B cell (primary cell): ENCODE data around the gene CERCAM. TPM values are rescaled to one million over a fixed set of nuclear protein-coding genes. Genes with fewer than 3 reads are reported as not detected.

Experiments used
- ATAC-seq: fragments of 200-7000 bp; cut with Tn5 transposase; one replicate; pipeline ENCODE4 v1.10.0; 2021; ENCODE audit warnings: low read depth, mild to moderate bottlenecking, moderate number of reproducible peaks, moderate library complexity
- CTCF ChIA-PET: fragments of 350-600 bp; sonication (Branson Sonifier 250); formaldehyde crosslinking; loops from one replicate; lab custom pipeline; 2021; ENCODE audit warnings: antibody characterized with exemption, inconsistent platforms; lab: Charles Lee
- POLR2A ChIA-PET: fragments of 350-600 bp; sonication (Branson Sonifier 250); formaldehyde crosslinking; loops from one replicate; lab custom pipeline; 2021; ENCODE audit warnings: antibody characterized with exemption; lab: Charles Lee
- DNase-seq: peaks from one replicate; pipeline ENCODE4 v3.0.0; 2013
- H2AFZ ChIP-seq: 2 replicates; pipeline ENCODE4 v1.6.1; 2012; ENCODE audit warnings: mild to moderate bottlenecking, low read depth, low read length; ENCODE audit not compliant: insufficient read depth, poor library complexity, severe bottlenecking
- H3K27ac ChIP-seq, 2 donors: 1 replicate in 1 of 2; 2 replicates in 1 of 2; pipeline ENCODE4 v1.5.1; 2012 to 2013; ENCODE audit warnings: low read length in 2 of 2, mild to moderate bottlenecking in 2 of 2, moderate library complexity in 1 of 2
- H3K27me3 ChIP-seq, 4 experiments: fragments of 200-600 bp in 1 of 4; sonication (generic) in 1 of 4; replicated peaks in 1 of 4; 1 replicate in 2 of 4; 2 replicates in 2 of 4; pipeline versions ENCODE4 v1.6.1 to v1.7.0; 2013 to 2016; ENCODE audit warnings: low read length in 3 of 4, mild to moderate bottlenecking in 2 of 4, mixed read lengths in 1 of 4, moderate library complexity in 1 of 4; ENCODE audit not compliant: insufficient read depth in 4 of 4, control insufficient read depth in 3 of 4; ENCODE audit errors: control extremely low read depth in 1 of 4
- H3K36me3 ChIP-seq, 2 experiments: replicated peaks in 1 of 2; 1 replicate in 1 of 2; 2 replicates in 1 of 2; pipeline versions ENCODE4 v1.6.1 to v1.7.1; 2013; ENCODE audit warnings: low read length in 1 of 2; ENCODE audit not compliant: insufficient read depth in 2 of 2, control insufficient read depth in 1 of 2; ENCODE audit errors: control extremely low read depth in 1 of 2, extremely low read depth in 1 of 2
- H3K4me1 ChIP-seq, 2 donors: fragments of 200-600 bp in 1 of 2; sonication (generic) in 1 of 2; 1 replicate in 1 of 2; 2 replicates in 1 of 2; pipeline versions ENCODE4 v1.5.1 to v1.6.1; 2013 to 2017; ENCODE audit warnings: low read length in 2 of 2; ENCODE audit not compliant: control insufficient read depth in 2 of 2, insufficient read depth in 2 of 2
- H3K4me2 ChIP-seq: replicated peaks from 2 replicates; pipeline ENCODE3; 2012; ENCODE audit warnings: mild to moderate bottlenecking, low read depth, low read length; ENCODE audit not compliant: poor library complexity, severe bottlenecking
- H3K4me3 ChIP-seq, 5 experiments: fragments of 200-600 bp in 1 of 5; sonication (generic) in 1 of 5; 1 replicate in 3 of 5; 2 replicates in 2 of 5; pipeline versions ENCODE4 v1.5.1 to v1.7.0; 2011 to 2016; ENCODE audit warnings: low read length in 4 of 5, mild to moderate bottlenecking in 4 of 5, low read depth in 2 of 5, control low read depth in 1 of 5, moderate library complexity in 1 of 5; ENCODE audit not compliant: insufficient read depth in 1 of 5; ENCODE audit errors: control extremely low read depth in 1 of 5, extremely low read depth in 1 of 5
- H3K79me2 ChIP-seq: fragments of 200-600 bp; sonication (generic); one replicate; pipeline ENCODE4 v1.6.0; 2016; ENCODE audit warnings: low read length; ENCODE audit not compliant: control insufficient read depth, insufficient read depth
- H3K9ac ChIP-seq: fragments of 200-600 bp; sonication (generic); 2 replicates; pipeline ENCODE4 v1.6.1; 2017; ENCODE audit warnings: mild to moderate bottlenecking, low read length, moderate library complexity
- H3K9me3 ChIP-seq, 3 donors: one replicate each; pipeline versions ENCODE4 v1.6.1 to v1.7.1; 2013; ENCODE audit warnings: low read length in 2 of 3; ENCODE audit not compliant: control insufficient read depth in 2 of 3, insufficient read depth in 1 of 3; ENCODE audit errors: control extremely low read depth in 1 of 3
- H4K20me1 ChIP-seq: 2 replicates; pipeline ENCODE4 v1.6.0; 2012; ENCODE audit warnings: mild to moderate bottlenecking, low read length; ENCODE audit not compliant: insufficient read depth, control insufficient read depth, poor library complexity, severe bottlenecking
- H3K27ac Mint-ChIP-seq: one replicate; pipeline ENCODE4 v1.8.0; 2021; ENCODE audit warnings: mixed read lengths
- H3K27me3 Mint-ChIP-seq: one replicate; pipeline ENCODE4 v1.8.0; 2021; ENCODE audit warnings: mixed read lengths
- H3K4me1 Mint-ChIP-seq: one replicate; pipeline ENCODE4 v1.8.0; 2021; ENCODE audit warnings: mixed read lengths
- H3K4me3 Mint-ChIP-seq: one replicate; pipeline ENCODE4 v1.8.0; 2021; ENCODE audit warnings: mixed read lengths
- H3K9me3 Mint-ChIP-seq: one replicate; pipeline ENCODE4 v1.8.0; 2022; ENCODE audit warnings: mixed read lengths; ENCODE audit not compliant: insufficient read depth
- EZH2 ChIP-seq: IDR thresholded peaks from 2 replicates; pipeline ENCODE4 v1.6.1; 2012; ENCODE audit warnings: borderline replicate concordance, low read depth, mild to moderate bottlenecking, moderate library complexity, low read length; ENCODE audit not compliant: insufficient read depth, poor library complexity, severe bottlenecking
- WGBS: methylation state at CpG from one replicate; pipeline ENCODE4 v1.1.5; 2013; ENCODE audit warnings: missing lambda C conversion rate; ENCODE audit not compliant: insufficient coverage; 5-methylcytosine and 5-hydroxymethylcytosine counted together
- intact Hi-C: fragments of 100-400 bp; cut with micrococcal nuclease; formaldehyde crosslinking; loops from one replicate; pipeline ENCODE4 v1.10.0; 2022
- polyA plus RNA-seq: library from polyadenylated mRNA; depleted of rRNA; stranded (reverse); fragments of >200 nt; gene quantifications from 2 replicates; pipeline ENCODE4 v1.2.3, GENCODE V29; 2012
- total RNA-seq, 2 donors: library from RNA; stranded (reverse); fragments of 120-200 nt in 1 of 2; gene quantifications; 1 replicate in 1 of 2; 2 replicates in 1 of 2; pipeline versions ENCODE4 v1.2.3 to v1.2.4, GENCODE V29; 2013 to 2022
- TF ChIP-seq, protein P1 (sequence below): fragments of 200-600 bp; IDR thresholded peaks from one replicate; pipeline ENCODE4 v1.8.0; 2022; ENCODE audit warnings: antibody characterized with exemption, mild to moderate bottlenecking

The CERCAM gene
- total and polyA plus RNA-seq, 2 donors (not counting 1 experiment from before 2014, with no cell fraction given) = 2.4 to 3.8 TPM

DNA sequence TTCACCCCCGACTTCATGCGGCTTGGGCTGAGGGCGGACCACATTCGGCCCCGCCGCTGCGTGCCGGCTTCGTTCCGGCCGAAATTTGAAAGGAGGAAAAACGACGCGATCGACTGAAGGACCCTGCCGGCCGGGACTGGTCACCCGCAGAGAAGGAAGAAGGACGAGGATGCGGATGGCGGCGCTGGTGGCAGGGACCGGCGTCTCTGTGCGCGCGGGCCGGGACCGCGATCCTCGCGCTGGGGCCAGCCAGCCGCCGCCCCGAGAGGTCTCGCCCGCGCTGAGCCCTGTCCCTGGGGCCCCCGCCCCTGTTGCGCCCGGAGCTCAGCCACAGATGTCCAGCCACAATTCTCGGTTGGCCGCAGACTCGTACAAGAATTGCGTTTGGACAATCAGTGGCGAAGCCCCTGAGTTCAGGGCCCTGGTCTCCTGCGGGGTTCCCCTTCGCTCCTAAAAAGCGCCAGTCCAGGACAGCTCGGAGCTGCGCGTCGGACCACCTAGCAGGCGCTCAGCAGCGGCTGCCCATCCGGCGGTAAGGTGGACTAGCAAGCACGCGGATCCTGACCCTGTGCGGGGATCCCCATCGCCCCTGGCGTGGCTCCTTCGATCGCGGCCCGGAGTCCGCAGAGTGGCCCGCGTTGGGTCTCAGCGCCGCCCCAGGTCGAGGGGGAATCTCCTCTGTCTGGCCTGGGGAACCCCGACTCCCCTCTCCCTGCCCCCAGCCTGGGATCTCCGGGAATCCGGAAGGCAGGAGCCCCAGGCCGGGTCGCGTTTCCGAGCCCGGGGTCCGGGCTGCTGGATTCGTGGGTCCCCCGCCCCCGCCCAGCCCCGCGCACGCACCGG, 28.1 kb upstream of the CERCAM start:
- Mint-ChIP-seq H3K27me3 (no peaks in the 10 kb centered on the region), H3K4me1 (peaks cover 3% of the 10 kb centered on the region), H3K4me3 (no peak overlapping the region), H3K27ac (no peak overlapping the region), H3K9me3 (no peaks in the 10 kb centered on the region)
- Histone ChIP-seq H3K27me3 (no peaks in the 10 kb centered on the region), H4K20me1 (no peaks in the 10 kb centered on the region), H3K79me2 (no peaks in the 10 kb centered on the region), H3K4me1 (no peaks in the 10 kb centered on the region), H3K4me2 (no peak overlapping the region), H3K4me3 (no peak overlapping the region), H3K36me3 (peaks cover 0 to 43% of the 10 kb centered on the region in 2 experiments), H3K9ac (no peak overlapping the region), H2AFZ (no peak overlapping the region), H3K9me3 (no peaks in the 10 kb centered on the region), H3K27ac (no peak overlapping the region)
- ChIA-PET CTCF (no interaction called here), POLR2A (no interaction called here)
- no peak for DNase-seq
- intact Hi-C loops = no loop called here
- TF ChIP-seq, protein P1, sequence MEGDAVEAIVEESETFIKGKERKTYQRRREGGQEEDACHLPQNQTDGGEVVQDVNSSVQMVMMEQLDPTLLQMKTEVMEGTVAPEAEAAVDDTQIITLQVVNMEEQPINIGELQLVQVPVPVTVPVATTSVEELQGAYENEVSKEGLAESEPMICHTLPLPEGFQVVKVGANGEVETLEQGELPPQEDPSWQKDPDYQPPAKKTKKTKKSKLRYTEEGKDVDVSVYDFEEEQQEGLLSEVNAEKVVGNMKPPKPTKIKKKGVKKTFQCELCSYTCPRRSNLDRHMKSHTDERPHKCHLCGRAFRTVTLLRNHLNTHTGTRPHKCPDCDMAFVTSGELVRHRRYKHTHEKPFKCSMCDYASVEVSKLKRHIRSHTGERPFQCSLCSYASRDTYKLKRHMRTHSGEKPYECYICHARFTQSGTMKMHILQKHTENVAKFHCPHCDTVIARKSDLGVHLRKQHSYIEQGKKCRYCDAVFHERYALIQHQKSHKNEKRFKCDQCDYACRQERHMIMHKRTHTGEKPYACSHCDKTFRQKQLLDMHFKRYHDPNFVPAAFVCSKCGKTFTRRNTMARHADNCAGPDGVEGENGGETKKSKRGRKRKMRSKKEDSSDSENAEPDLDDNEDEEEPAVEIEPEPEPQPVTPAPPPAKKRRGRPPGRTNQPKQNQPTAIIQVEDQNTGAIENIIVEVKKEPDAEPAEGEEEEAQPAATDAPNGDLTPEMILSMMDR = no peak
- TF ChIP-seq EZH2 = no peak
- no peak for ATAC-seq
- WGBS = 94% methylated on average over 86 of the region's 88 CpGs

DNA sequence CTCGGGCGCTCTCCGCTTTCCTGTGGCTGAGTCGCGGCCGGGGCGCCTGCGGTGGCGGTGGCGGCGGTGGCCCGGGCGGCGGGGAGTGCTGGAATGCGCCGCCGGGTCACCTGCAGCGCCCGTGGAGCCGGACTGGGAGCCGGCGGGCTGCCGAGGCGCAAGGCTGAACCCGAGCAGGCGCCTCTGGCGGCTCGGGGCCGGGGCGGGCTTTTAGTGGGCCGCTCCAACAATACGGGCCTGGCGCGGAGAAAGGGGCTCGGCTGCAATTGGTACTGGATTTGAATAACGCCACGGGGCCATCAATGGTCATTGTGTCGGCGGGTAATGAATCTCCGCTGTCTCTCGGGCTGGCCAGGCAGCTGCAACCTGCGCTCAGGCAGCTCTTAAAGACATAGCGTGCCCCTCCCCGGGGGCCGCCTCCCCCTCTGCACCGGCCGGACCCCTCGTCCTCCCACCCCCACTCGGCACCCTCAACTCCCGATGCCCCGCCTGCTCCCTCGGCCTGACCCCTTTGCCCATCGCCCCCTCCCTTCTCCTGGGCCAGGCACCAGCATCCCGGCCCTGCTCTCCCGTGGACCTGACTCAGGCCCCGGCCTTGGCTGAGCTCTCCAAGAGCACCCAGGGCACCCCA, 27.4 kb upstream of the CERCAM start:
- Histone ChIP-seq H3K36me3 (peaks cover 0 to 35% of the 10 kb centered on the region in 2 experiments), H3K9ac (no peak overlapping the region), H3K79me2 (no peaks in the 10 kb centered on the region), H4K20me1 (no peaks in the 10 kb centered on the region), H3K27me3 (no peaks in the 10 kb centered on the region), H3K27ac (no peak overlapping the region), H3K9me3 (no peaks in the 10 kb centered on the region), H2AFZ (no peak overlapping the region), H3K4me3 (no peak overlapping the region), H3K4me2 (no peak overlapping the region), H3K4me1 (no peaks in the 10 kb centered on the region)
- ATAC-seq (no peak), DNase-seq (no peak)
- Mint-ChIP-seq H3K27me3 (no peaks in the 10 kb centered on the region), H3K9me3 (no peaks in the 10 kb centered on the region), H3K4me1 (peaks cover 3% of the 10 kb centered on the region), H3K27ac (no peak overlapping the region), H3K4me3 (no peak overlapping the region)
- 96% methylated on average over 54 of the region's 56 CpGs for WGBS
- TF ChIP-seq, protein P1 = no peak
- TF ChIP-seq EZH2 = no peak
- POLR2A ChIA-PET = no interaction called here
- intact Hi-C loops = no loop called here
- CTCF ChIA-PET = no interaction called here
